GM12878 (cell line): ENCODE results near the gene DYSF. TPM values are rescaled to one million over a fixed set of nuclear protein-coding genes. Genes with fewer than 3 reads are reported as not detected.

Experiments
- ATAC-seq: fragments of 200-7000 bp; cut with Tn5 transposase; 3 replicates; pipeline ENCODE4 v1.9.1; 2020; ENCODE audit warnings: mild to moderate bottlenecking, moderate library complexity
- BruUV-seq: library from RNA; stranded (reverse); fragments of 400-500 nt; replicated peaks from 2 replicates; lab custom pipeline; 2021; lab: Mats Ljungman, UMichigan
- CTCF ChIA-PET: fragments of 300-600 bp; sonication (Branson Sonifier 250); formaldehyde crosslinking; extraction: SDS; loops from one replicate; lab custom pipeline; 2021; ENCODE audit warnings: inconsistent platforms; lab: Yijun Ruan, JAX
- POLR2A ChIA-PET: fragments of 350-600 bp; formaldehyde crosslinking; extraction: SDS; loops from one replicate; lab custom pipeline; 2021; ENCODE audit warnings: inconsistent platforms; lab: Charles Lee
- RAD21 ChIA-PET: fragments of 300-600 bp; sonication (Branson Sonifier 250); formaldehyde crosslinking; loops from one replicate; lab custom pipeline; 2023; ENCODE audit warnings: antibody characterized with exemption; ENCODE audit not compliant: unreplicated experiment; lab: Charles Lee
- SMC1A ChIA-PET: fragments of 300-600 bp; sonication (Branson Sonifier 250); formaldehyde crosslinking; loops from one replicate; lab custom pipeline; 2023; ENCODE audit not compliant: unreplicated experiment, uncharacterized antibody; lab: Charles Lee
- DNase-seq: peaks from one replicate; pipeline ENCODE4 v3.0.0-alpha.2; 2011; ENCODE audit warnings: low read depth, low spot score
- FAIRE-seq: peaks from 3 replicates; lab custom pipeline; 2011; peaks lifted over from hg19 to GRCh38; lab: Jason Lieb, UNC
- H2AFZ ChIP-seq: 2 replicates; pipeline ENCODE4 v1.6.0; 2011; ENCODE audit warnings: low read depth, low read length, control low read depth; ENCODE audit not compliant: control insufficient read depth
- H3K27ac ChIP-seq: 2 replicates; pipeline ENCODE4 v1.5.1; 2011; ENCODE audit warnings: control low read depth; ENCODE audit not compliant: control insufficient read depth, insufficient read depth
- H3K27me3 ChIP-seq, 2 experiments: replicated peaks in 1 of 2; 2 replicates each; pipeline versions ENCODE4 v1.6.0 to v1.6.1; 2011; ENCODE audit warnings: low read length in 1 of 2; ENCODE audit not compliant: control insufficient read depth in 2 of 2, insufficient read depth in 2 of 2
- H3K36me3 ChIP-seq, 2 experiments: 2 replicates each; pipeline ENCODE4 v1.5.1; 2011; ENCODE audit warnings: low read length in 1 of 2; ENCODE audit not compliant: control insufficient read depth in 2 of 2, insufficient read depth in 2 of 2
- H3K4me1 ChIP-seq: 2 replicates; pipeline ENCODE4 v1.6.1; 2011; ENCODE audit warnings: mild to moderate bottlenecking, low read length, moderate library complexity, mixed read lengths; ENCODE audit not compliant: control insufficient read depth, insufficient read depth
- H3K4me2 ChIP-seq: 2 replicates; pipeline ENCODE4 v1.6.0; 2011; ENCODE audit warnings: control low read depth; ENCODE audit not compliant: control insufficient read depth, insufficient read depth
- H3K4me3 ChIP-seq: fragments of 200-600 bp; sonication (generic); 2 replicates; pipeline ENCODE4 v1.5.1; 2016
- H3K79me2 ChIP-seq: 2 replicates; pipeline ENCODE4 v1.6.0; 2011; ENCODE audit warnings: low read length; ENCODE audit not compliant: control insufficient read depth, insufficient read depth
- H3K9ac ChIP-seq: 2 replicates; pipeline ENCODE4 v1.8.0; 2011; ENCODE audit warnings: low read length, control low read depth, mixed read lengths; ENCODE audit not compliant: control insufficient read depth, insufficient read depth
- H3K9me3 ChIP-seq: replicated peaks from 3 replicates; pipeline ENCODE4 v1.5.1; 2011; ENCODE audit warnings: mild to moderate bottlenecking, low read length; ENCODE audit not compliant: control insufficient read depth, insufficient read depth
- H4K20me1 ChIP-seq: 2 replicates; pipeline ENCODE4 v1.6.0; 2011; ENCODE audit not compliant: control insufficient read depth, insufficient read depth
- ASH2L ChIP-seq: fragments of 300-600, 200-600 bp; sonication (generic); IDR thresholded peaks from 2 replicates; pipeline ENCODE4 v1.6.1; 2017; ENCODE audit warnings: low read depth, mild to moderate bottlenecking, borderline replicate concordance
- IKZF2 ChIP-seq, 2 experiments: fragments of 450-650 bp; IDR thresholded peaks; 2 replicates each; pipeline ENCODE4 v1.6.1; 2017; ENCODE audit warnings: mild to moderate bottlenecking in 2 of 2, moderate library complexity in 2 of 2
- NR2C2 ChIP-seq: IDR thresholded peaks from 2 replicates; pipeline ENCODE4 v1.6.1; 2011; ENCODE audit warnings: borderline replicate concordance, low read depth; ENCODE audit not compliant: control insufficient read depth, insufficient read length
- POLR2AphosphoS2 ChIP-seq: IDR thresholded peaks from 2 replicates; pipeline ENCODE4 v1.6.1; 2011; ENCODE audit warnings: low read depth, mild to moderate bottlenecking, low read length, improper control_type of control experiment, moderate library complexity
- RUNX3 ChIP-seq: IDR thresholded peaks from 2 replicates; pipeline ENCODE4 v1.6.1; 2012; ENCODE audit warnings: low read length, inconsistent platforms
- SIN3A ChIP-seq: IDR thresholded peaks from 2 replicates; pipeline ENCODE4 v1.6.1; 2012; ENCODE audit warnings: low read depth, low read length, improper control_type of control experiment
- SMARCA5 ChIP-seq: fragments of 450-650 bp; IDR thresholded peaks from 2 replicates; pipeline ENCODE4 v1.6.1; 2017; ENCODE audit warnings: mild to moderate bottlenecking
- SMC3 ChIP-seq: IDR thresholded peaks from 2 replicates; pipeline ENCODE4 v1.6.1; 2011; ENCODE audit warnings: low read length, improper control_type of control experiment, borderline replicate concordance
- SUZ12 ChIP-seq: fragments of 200-600 bp; sonication (generic); IDR thresholded peaks from one replicate; pipeline ENCODE4 v1.6.1; 2018; ENCODE audit warnings: antibody characterized with exemption, mild to moderate bottlenecking; ENCODE audit not compliant: unreplicated experiment
- WGBS: methylation state at CpG from one replicate; pipeline ENCODE4 v1.1.6; 2016; ENCODE audit warnings: low lambda C conversion rate; ENCODE audit not compliant: insufficient replicate concordance, insufficient coverage; ENCODE audit errors: missing lambda C conversion rate; 5-methylcytosine and 5-hydroxymethylcytosine counted together
- in situ Hi-C: fragments of 300-500 bp; cut with MboI; formaldehyde crosslinking; loops from 9 replicates; pipeline ENCODE4 v1.14.3; 2018; ENCODE audit warnings: mixed read lengths
- intact Hi-C: fragments of 100-400 bp; cut with micrococcal nuclease; formaldehyde crosslinking; loops from one replicate; pipeline ENCODE4 v1.14.2; 2022; ENCODE audit not compliant: unreplicated experiment
- polyA plus RNA-seq, 11 experiments: library from polyadenylated mRNA; depleted of rRNA in 4 of 11; unstranded in 6 of 11; stranded (reverse) in 5 of 11; fragments of >200 nt; fragmentation: Nextera tagmentation in 4 of 11; fragmentation: Illumina TruSeq in 1 of 11; extraction: Ambion mirVana in 4 of 11; extraction: Trizol in 1 of 11; gene quantifications; 1 replicate in 1 of 11; 2 replicates in 10 of 11; pipeline versions ENCODE4 v1.2.1 to v1.2.3, GENCODE V29; 2011 to 2016; ENCODE audit warnings: inconsistent platforms in 2 of 11, missing spikeins in 2 of 11, low read depth in 1 of 11
- total RNA-seq, 4 experiments: library from RNA; depleted of rRNA in 3 of 4; stranded (reverse); fragments of >200 nt in 3 of 4; fragmentation: Illumina TruSeq in 1 of 4; extraction: Trizol in 1 of 4; gene quantifications; 2 replicates each; pipeline versions ENCODE4 v1.2.1 to v1.2.3, GENCODE V29; 2013 to 2021
- TF ChIP-seq, protein P1 (sequence below): fragments of 450-650 bp; IDR thresholded peaks from 2 replicates; pipeline ENCODE4 v1.6.1; 2016; ENCODE audit warnings: mild to moderate bottlenecking
- TF ChIP-seq, protein P2 (sequence below): fragments of 450-650 bp; IDR thresholded peaks from 2 replicates; pipeline ENCODE4 v1.6.1; 2017; ENCODE audit warnings: mild to moderate bottlenecking, low read depth, inconsistent platforms; ENCODE audit not compliant: poor library complexity, severe bottlenecking

The DYSF gene
- total and polyA plus RNA-seq, 10 of the 15 experiments (the other 5 are each of a cell fraction or from before 2014, with no cell fraction given), result under 0.01 to 0.15 (median 0.03) TPM; not detected in 7

DNA sequence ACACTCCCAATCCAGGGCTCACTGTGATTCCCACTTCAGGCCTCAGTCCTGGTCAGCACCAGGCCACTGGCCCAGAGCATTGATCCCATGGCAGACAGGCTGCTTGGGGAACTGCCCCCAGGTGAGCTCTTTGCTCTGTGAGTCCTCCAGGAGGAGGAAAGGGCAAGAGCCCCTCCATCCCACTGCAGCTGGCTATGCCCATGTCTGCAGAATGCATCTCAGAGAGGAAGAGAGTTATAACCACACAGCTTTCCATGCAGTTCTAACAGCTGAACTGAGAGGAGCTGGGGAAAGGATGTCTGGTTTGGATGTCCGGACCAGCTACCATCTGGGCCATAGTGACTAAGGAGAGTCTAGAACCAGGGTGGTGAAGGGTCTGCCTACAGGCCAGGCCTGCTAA lies 230.3 kb downstream of the DYSF start:
- ChIA-PET RAD21 (no interaction called here), CTCF (no interaction called here), POLR2A (no interaction called here), SMC1A (no interaction called here)
- Histone ChIP-seq H3K4me3 (no peak overlapping the region), H4K20me1 (no peaks in the 10 kb centered on the region), H3K9ac (no peak overlapping the region), H3K36me3 (no peaks in the 10 kb centered on the region), H3K4me1 (no peaks in the 10 kb centered on the region), H3K27ac (no peak overlapping the region), H3K9me3 (no peaks in the 10 kb centered on the region), H3K79me2 (no peaks in the 10 kb centered on the region), H3K4me2 (no peak overlapping the region), H3K27me3 (peaks cover 0 to 2% of the 10 kb centered on the region in 2 experiments; a peak in 2 of 4 replicates), H2AFZ (no peak overlapping the region)
- FAIRE-seq (no peak), ATAC-seq (no peak), DNase-seq (no peak)
- in situ Hi-C loops, result no loop called here
- 0% methylated on average over 1 of the region's 1 CpG for WGBS
- TF ChIP-seq RUNX3 (no peak), SIN3A (no peak), ASH2L (no peak), NR2C2 (no peak), SUZ12 (no peak), IKZF2 (IDR thresholded peaks at IDR 0.05) (no peak), POLR2AphosphoS2 (no peak), SMC3 (no peak), SMARCA5 (no peak)
- TF ChIP-seq, protein P1, sequence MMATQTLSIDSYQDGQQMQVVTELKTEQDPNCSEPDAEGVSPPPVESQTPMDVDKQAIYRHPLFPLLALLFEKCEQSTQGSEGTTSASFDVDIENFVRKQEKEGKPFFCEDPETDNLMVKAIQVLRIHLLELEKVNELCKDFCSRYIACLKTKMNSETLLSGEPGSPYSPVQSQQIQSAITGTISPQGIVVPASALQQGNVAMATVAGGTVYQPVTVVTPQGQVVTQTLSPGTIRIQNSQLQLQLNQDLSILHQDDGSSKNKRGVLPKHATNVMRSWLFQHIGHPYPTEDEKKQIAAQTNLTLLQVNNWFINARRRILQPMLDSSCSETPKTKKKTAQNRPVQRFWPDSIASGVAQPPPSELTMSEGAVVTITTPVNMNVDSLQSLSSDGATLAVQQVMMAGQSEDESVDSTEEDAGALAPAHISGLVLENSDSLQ, result no peak
- TF ChIP-seq, protein P2, sequence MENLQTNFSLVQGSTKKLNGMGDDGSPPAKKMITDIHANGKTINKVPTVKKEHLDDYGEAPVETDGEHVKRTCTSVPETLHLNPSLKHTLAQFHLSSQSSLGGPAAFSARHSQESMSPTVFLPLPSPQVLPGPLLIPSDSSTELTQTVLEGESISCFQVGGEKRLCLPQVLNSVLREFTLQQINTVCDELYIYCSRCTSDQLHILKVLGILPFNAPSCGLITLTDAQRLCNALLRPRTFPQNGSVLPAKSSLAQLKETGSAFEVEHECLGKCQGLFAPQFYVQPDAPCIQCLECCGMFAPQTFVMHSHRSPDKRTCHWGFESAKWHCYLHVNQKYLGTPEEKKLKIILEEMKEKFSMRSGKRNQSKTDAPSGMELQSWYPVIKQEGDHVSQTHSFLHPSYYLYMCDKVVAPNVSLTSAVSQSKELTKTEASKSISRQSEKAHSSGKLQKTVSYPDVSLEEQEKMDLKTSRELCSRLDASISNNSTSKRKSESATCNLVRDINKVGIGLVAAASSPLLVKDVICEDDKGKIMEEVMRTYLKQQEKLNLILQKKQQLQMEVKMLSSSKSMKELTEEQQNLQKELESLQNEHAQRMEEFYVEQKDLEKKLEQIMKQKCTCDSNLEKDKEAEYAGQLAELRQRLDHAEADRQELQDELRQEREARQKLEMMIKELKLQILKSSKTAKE, result no peak
- intact Hi-C loops, result no loop called here
- BruUV-seq, result no TSS peak
